Progenitor cell of endocrine pancreas (in vitro differentiated cells): ENCODE measurements around the gene TRAPPC10. TPM values are rescaled to one million over a fixed set of nuclear protein-coding genes. Genes with fewer than 3 reads are reported as not detected.
"Not testable (repeated sequence)": the region's sequence is repeated elsewhere in the genome, so short reads cannot be mapped to it uniquely, and the experiment has no call there.

Experiments used
- DNase-seq: peaks from one replicate; pipeline ENCODE4 v3.0.0; 2021; ENCODE audit warnings: low spot score; ENCODE audit not compliant: unreplicated experiment
- H3K27ac Mint-ChIP-seq: 2 replicates; pipeline ENCODE4 v1.8.0; 2021; ENCODE audit warnings: mild to moderate bottlenecking, moderate library complexity, mixed read lengths
- H3K27me3 Mint-ChIP-seq: 2 replicates; pipeline ENCODE4 v1.8.0; 2021; ENCODE audit warnings: mixed read lengths
- H3K36me3 Mint-ChIP-seq: 2 replicates; pipeline ENCODE4 v1.8.0; 2022; ENCODE audit warnings: mixed read lengths; ENCODE audit not compliant: insufficient read depth
- H3K4me1 Mint-ChIP-seq: 2 replicates; pipeline ENCODE4 v1.8.0; 2021; ENCODE audit warnings: low read depth, mixed read lengths
- H3K4me3 Mint-ChIP-seq: 2 replicates; pipeline ENCODE4 v1.8.0; 2021; ENCODE audit warnings: low read depth, mild to moderate bottlenecking, moderate library complexity, mixed read lengths
- H3K9me3 Mint-ChIP-seq: 2 replicates; pipeline ENCODE4 v1.8.0; 2021; ENCODE audit warnings: low read depth, mixed read lengths
- total RNA-seq: library from RNA; stranded (reverse); gene quantifications from 2 replicates; pipeline ENCODE4 v1.2.1, GENCODE V29; 2021

The TRAPPC10 gene
- total RNA-seq, 1 donor from 2014 or later = 42.7 TPM

GRCh38 chr21:44107589-44107988 lies 95.5 kb downstream of the TRAPPC10 start:
- not testable (repeated sequence) for H3K4me3 Mint-ChIP-seq, H3K27me3 Mint-ChIP-seq, H3K9me3 Mint-ChIP-seq, DNase-seq, H3K27ac Mint-ChIP-seq, H3K4me1 Mint-ChIP-seq, H3K36me3 Mint-ChIP-seq

GRCh38 chr21:44113702-44114371 lies 101.7 kb downstream of the TRAPPC10 start:
- not testable (repeated sequence) for H3K9me3 Mint-ChIP-seq, H3K36me3 Mint-ChIP-seq, H3K4me1 Mint-ChIP-seq, H3K4me3 Mint-ChIP-seq, H3K27ac Mint-ChIP-seq, H3K27me3 Mint-ChIP-seq, DNase-seq

- H3K36me3 Mint-ChIP-seq, H3K9me3 Mint-ChIP-seq, H3K4me1 Mint-ChIP-seq, H3K27ac Mint-ChIP-seq, H3K4me3 Mint-ChIP-seq, H3K27me3 Mint-ChIP-seq, DNase-seq: not testable (repeated sequence)
These were observed 110.0 kb downstream of the TRAPPC10 start for GRCh38 chr21:44122131-44122530.

GRCh38 chr21:44127827-44128226 lies 115.7 kb downstream of the TRAPPC10 start:
- not testable (repeated sequence) for H3K9me3 Mint-ChIP-seq

GRCh38 chr21:44133715-44134057 lies 121.6 kb downstream of the TRAPPC10 start:
- H3K27me3 Mint-ChIP-seq, H3K36me3 Mint-ChIP-seq, H3K4me1 Mint-ChIP-seq, H3K27ac Mint-ChIP-seq, H3K4me3 Mint-ChIP-seq, DNase-seq, H3K9me3 Mint-ChIP-seq: not testable (repeated sequence)

More at GRCh38 chr21:44127827-44128226, 115.7 kb downstream of the TRAPPC10 start:
- H3K4me3 Mint-ChIP-seq, H3K4me1 Mint-ChIP-seq, DNase-seq, H3K36me3 Mint-ChIP-seq, H3K27me3 Mint-ChIP-seq, H3K27ac Mint-ChIP-seq: not testable (repeated sequence)

- H3K4me3 Mint-ChIP-seq, H3K4me1 Mint-ChIP-seq, DNase-seq, H3K36me3 Mint-ChIP-seq, H3K27me3 Mint-ChIP-seq, H3K27ac Mint-ChIP-seq, H3K9me3 Mint-ChIP-seq: not testable (repeated sequence)
These were observed 122.6 kb downstream of the TRAPPC10 start for GRCh38 chr21:44134732-44135131.

- not testable (repeated sequence) for H3K4me3 Mint-ChIP-seq, H3K27ac Mint-ChIP-seq, H3K9me3 Mint-ChIP-seq, H3K27me3 Mint-ChIP-seq, DNase-seq, H3K4me1 Mint-ChIP-seq, H3K36me3 Mint-ChIP-seq
These were observed 125.9 kb downstream of the TRAPPC10 start for GRCh38 chr21:44138039-44138438.

GRCh38 chr21:44139787-44140551 lies 127.9 kb downstream of the TRAPPC10 start:
- H3K27me3 Mint-ChIP-seq, H3K27ac Mint-ChIP-seq, H3K4me3 Mint-ChIP-seq, H3K4me1 Mint-ChIP-seq, H3K36me3 Mint-ChIP-seq, DNase-seq, H3K9me3 Mint-ChIP-seq: not testable (repeated sequence)

GRCh38 chr21:44140552-44140932 lies 128.4 kb downstream of the TRAPPC10 start:
- H3K9me3 Mint-ChIP-seq, H3K27me3 Mint-ChIP-seq, H3K27ac Mint-ChIP-seq, H3K4me1 Mint-ChIP-seq, H3K4me3 Mint-ChIP-seq, DNase-seq, H3K36me3 Mint-ChIP-seq: not testable (repeated sequence)

GRCh38 chr21:44142470-44142869 lies 130.4 kb downstream of the TRAPPC10 start:
- not testable (repeated sequence) for H3K27me3 Mint-ChIP-seq, H3K9me3 Mint-ChIP-seq, H3K27ac Mint-ChIP-seq, H3K4me1 Mint-ChIP-seq, DNase-seq, H3K36me3 Mint-ChIP-seq, H3K4me3 Mint-ChIP-seq

- not testable (repeated sequence) for H3K36me3 Mint-ChIP-seq, H3K4me1 Mint-ChIP-seq, H3K27ac Mint-ChIP-seq, H3K4me3 Mint-ChIP-seq, DNase-seq, H3K27me3 Mint-ChIP-seq, H3K9me3 Mint-ChIP-seq
These were observed 131.3 kb downstream of the TRAPPC10 start for GRCh38 chr21:44143380-44143779.

- not testable (repeated sequence) for DNase-seq, H3K4me1 Mint-ChIP-seq, H3K36me3 Mint-ChIP-seq, H3K27me3 Mint-ChIP-seq, H3K9me3 Mint-ChIP-seq, H3K4me3 Mint-ChIP-seq, H3K27ac Mint-ChIP-seq
These were observed 131.9 kb downstream of the TRAPPC10 start for GRCh38 chr21:44143996-44144395.

GRCh38 chr21:44144784-44145602 lies 132.9 kb downstream of the TRAPPC10 start:
- not testable (repeated sequence) for H3K36me3 Mint-ChIP-seq, H3K9me3 Mint-ChIP-seq, H3K27me3 Mint-ChIP-seq, DNase-seq, H3K4me1 Mint-ChIP-seq, H3K27ac Mint-ChIP-seq, H3K4me3 Mint-ChIP-seq
